GM18907 (cell line): ENCODE data around the gene COL2A1.

Source experiments
- ATAC-seq: cut with Tn5 transposase; IDR thresholded peaks from one replicate; pipeline ENCODE4 v1.9.1; 2021; ENCODE audit warnings: mild to moderate bottlenecking, moderate library complexity; ENCODE audit not compliant: unreplicated experiment

The COL2A1 gene

GRCh38 chr12:47991106-47992061 is 12.9 kb downstream of the COL2A1 start:
- ATAC-seq: no peak

- ATAC-seq: peak; percentile 97
Observed at GRCh38 chr12:47990351-47991105, 13.7 kb downstream of the COL2A1 start.

GRCh38 chr12:47989666-47990065 is 14.6 kb downstream of the COL2A1 start:
- ATAC-seq: no peak

GRCh38 chr12:47989023-47989417 is 15.3 kb downstream of the COL2A1 start:
- ATAC-seq: no peak

- ATAC-seq: no peak
Observed at GRCh38 chr12:47988073-47989022, 15.9 kb downstream of the COL2A1 start.

GRCh38 chr12:47987411-47988072 is 16.7 kb downstream of the COL2A1 start:
- no peak for ATAC-seq

GRCh38 chr12:47986832-47987231 is 17.4 kb downstream of the COL2A1 start:
- no peak for ATAC-seq

- ATAC-seq: no peak
Observed at GRCh38 chr12:47986291-47986660, 18.0 kb downstream of the COL2A1 start.

GRCh38 chr12:47985596-47986290 is 18.5 kb downstream of the COL2A1 start:
- ATAC-seq: no peak

GRCh38 chr12:47984331-47984801 is 19.9 kb downstream of the COL2A1 start:
- no peak for ATAC-seq

GRCh38 chr12:47983541-47984115 is 20.6 kb downstream of the COL2A1 start:
- ATAC-seq: no peak

GRCh38 chr12:47982770-47983169 is 21.5 kb downstream of the COL2A1 start:
- ATAC-seq: no peak

- no peak for ATAC-seq
Observed at GRCh38 chr12:47982311-47982710, 22.0 kb downstream of the COL2A1 start.

- ATAC-seq: no peak
Observed at GRCh38 chr12:47981496-47982260, 22.6 kb downstream of the COL2A1 start.

GRCh38 chr12:47980779-47981495 is 23.3 kb downstream of the COL2A1 start:
- ATAC-seq: no peak

GRCh38 chr12:47980197-47980596 is 24.1 kb downstream of the COL2A1 start:
- no peak for ATAC-seq

- no peak for ATAC-seq
Observed at GRCh38 chr12:47979686-47980085, 24.6 kb downstream of the COL2A1 start.

- ATAC-seq: no peak
Observed at GRCh38 chr12:47979166-47979565, 25.1 kb downstream of the COL2A1 start.
